KMS-11 (cell line): Measurements from ENCODE around the gene STK24.

Experiments
- H2AFZ ChIP-seq: fragments of 200-600 bp; sonication (generic); 2 replicates; pipeline ENCODE4 v1.6.1; 2016; ENCODE audit warnings: antibody characterized with exemption, mixed run types, low read depth
- H3K27ac ChIP-seq: fragments of 200-600 bp; sonication (generic); 2 replicates; pipeline ENCODE4 v1.6.1; 2016; ENCODE audit warnings: mild to moderate bottlenecking, mixed run types
- H3K27me3 ChIP-seq: fragments of 200-600 bp; sonication (generic); 2 replicates; pipeline ENCODE4 v1.6.1; 2017; ENCODE audit warnings: mild to moderate bottlenecking, low read depth, mixed run types, moderate library complexity; ENCODE audit not compliant: insufficient read depth
- H3K36me3 ChIP-seq: fragments of 200-600 bp; sonication (generic); 2 replicates; pipeline ENCODE4 v1.6.1; 2017; ENCODE audit warnings: mild to moderate bottlenecking, mixed run types; ENCODE audit not compliant: insufficient read depth
- H3K4me1 ChIP-seq: fragments of 200-600 bp; sonication (generic); 2 replicates; pipeline ENCODE4 v1.6.1; 2016; ENCODE audit warnings: mild to moderate bottlenecking, low read depth, mixed run types; ENCODE audit not compliant: poor library complexity, severe bottlenecking
- H3K4me2 ChIP-seq: fragments of 200-600 bp; sonication (generic); 2 replicates; pipeline ENCODE4 v1.7.0; 2016; ENCODE audit warnings: mild to moderate bottlenecking, mixed run types
- H3K4me3 ChIP-seq: fragments of 200-600 bp; sonication (generic); IDR thresholded peaks from 2 replicates; pipeline ENCODE4 v1.6.1; 2017; ENCODE audit warnings: low read depth, low read length, mixed read lengths; ENCODE audit not compliant: insufficient read depth
- H3K79me2 ChIP-seq: fragments of 200-600 bp; sonication (generic); 2 replicates; pipeline ENCODE4 v1.6.1; 2016; ENCODE audit warnings: low read depth, mixed run types; ENCODE audit not compliant: insufficient read depth
- H3K9ac ChIP-seq: fragments of 200-600 bp; sonication (generic); 2 replicates; pipeline ENCODE4 v1.6.1; 2016; ENCODE audit warnings: mild to moderate bottlenecking, mixed run types
- H4K20me1 ChIP-seq: fragments of 200-600 bp; sonication (generic); 2 replicates; pipeline ENCODE4 v1.6.1; 2016; ENCODE audit warnings: mild to moderate bottlenecking, mixed run types; ENCODE audit not compliant: insufficient read depth
- TF ChIP-seq, protein P1 (sequence below): fragments of 200-600 bp; sonication (generic); conservative IDR thresholded peaks from 2 replicates; pipeline ENCODE4 v1.6.1; 2017; ENCODE audit warnings: low read depth, mild to moderate bottlenecking, antibody characterized with exemption, low read length, moderate library complexity, mixed read lengths

STK24 gene

DNA sequence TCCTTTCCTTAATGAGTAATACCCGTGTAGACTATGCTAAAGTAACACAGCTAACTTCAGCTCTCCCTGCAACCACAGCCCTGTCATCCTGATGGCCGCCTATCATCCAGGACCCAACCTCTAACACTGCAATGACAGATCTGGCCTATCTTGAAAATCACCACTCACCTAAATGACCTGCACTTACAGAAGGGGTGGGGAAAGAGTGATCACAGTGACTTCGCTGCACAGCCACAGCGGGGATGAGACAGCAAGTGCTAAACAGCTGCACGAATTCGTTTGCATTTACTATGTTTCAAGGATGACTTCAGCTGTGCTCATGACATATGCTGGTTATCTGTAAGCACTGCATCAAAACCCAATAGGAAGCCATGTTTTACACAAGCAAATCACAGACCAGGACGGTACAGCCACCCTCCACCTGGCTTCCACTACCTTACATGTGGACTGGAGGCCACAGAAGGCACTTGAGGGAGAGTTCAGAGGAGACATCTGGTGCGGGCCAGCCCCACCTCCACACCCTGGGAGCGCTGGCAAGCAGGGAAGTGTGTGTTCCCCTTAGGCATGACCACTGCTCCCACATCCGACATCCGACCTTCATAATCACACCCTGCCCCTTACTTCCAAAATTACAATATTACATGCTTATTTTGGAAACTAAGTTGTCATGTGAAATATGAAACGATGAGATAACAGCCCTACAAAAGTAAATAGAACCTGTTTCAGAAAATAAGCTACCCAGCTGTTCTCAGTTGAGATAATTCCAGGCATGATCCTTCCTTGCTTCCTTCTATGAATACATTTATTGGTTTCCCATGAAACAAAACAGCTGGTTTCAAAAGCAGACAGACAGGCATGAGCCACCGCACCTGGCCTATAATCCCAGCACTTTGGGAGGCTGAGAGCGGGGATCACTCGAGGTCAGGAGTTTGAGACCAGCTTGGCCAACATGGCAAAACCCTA, 95.7 kb downstream of the STK24 start:
- peaks cover 52% of the 10 kb centered on the region for H3K4me1 ChIP-seq
- H3K79me2 ChIP-seq: peaks cover 26% of the 10 kb centered on the region; the same call in 1 of the 2 replicates
- H2AFZ ChIP-seq: no peak overlapping the region
- no peak overlapping the region for H3K9ac ChIP-seq
- H3K4me2 ChIP-seq: no peak overlapping the region
- no peak overlapping the region for H3K4me3 ChIP-seq
- H3K27me3 ChIP-seq: no peaks in the 10 kb centered on the region
- 0 out of 2 replicates have a peak, but pooled peaks cover 6% of the 10 kb centered on the region for H4K20me1 ChIP-seq
- TF ChIP-seq, protein P1, sequence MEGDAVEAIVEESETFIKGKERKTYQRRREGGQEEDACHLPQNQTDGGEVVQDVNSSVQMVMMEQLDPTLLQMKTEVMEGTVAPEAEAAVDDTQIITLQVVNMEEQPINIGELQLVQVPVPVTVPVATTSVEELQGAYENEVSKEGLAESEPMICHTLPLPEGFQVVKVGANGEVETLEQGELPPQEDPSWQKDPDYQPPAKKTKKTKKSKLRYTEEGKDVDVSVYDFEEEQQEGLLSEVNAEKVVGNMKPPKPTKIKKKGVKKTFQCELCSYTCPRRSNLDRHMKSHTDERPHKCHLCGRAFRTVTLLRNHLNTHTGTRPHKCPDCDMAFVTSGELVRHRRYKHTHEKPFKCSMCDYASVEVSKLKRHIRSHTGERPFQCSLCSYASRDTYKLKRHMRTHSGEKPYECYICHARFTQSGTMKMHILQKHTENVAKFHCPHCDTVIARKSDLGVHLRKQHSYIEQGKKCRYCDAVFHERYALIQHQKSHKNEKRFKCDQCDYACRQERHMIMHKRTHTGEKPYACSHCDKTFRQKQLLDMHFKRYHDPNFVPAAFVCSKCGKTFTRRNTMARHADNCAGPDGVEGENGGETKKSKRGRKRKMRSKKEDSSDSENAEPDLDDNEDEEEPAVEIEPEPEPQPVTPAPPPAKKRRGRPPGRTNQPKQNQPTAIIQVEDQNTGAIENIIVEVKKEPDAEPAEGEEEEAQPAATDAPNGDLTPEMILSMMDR: no peak
- no peaks in the 10 kb centered on the region for H3K36me3 ChIP-seq
- no peak overlapping the region for H3K27ac ChIP-seq

DNA sequence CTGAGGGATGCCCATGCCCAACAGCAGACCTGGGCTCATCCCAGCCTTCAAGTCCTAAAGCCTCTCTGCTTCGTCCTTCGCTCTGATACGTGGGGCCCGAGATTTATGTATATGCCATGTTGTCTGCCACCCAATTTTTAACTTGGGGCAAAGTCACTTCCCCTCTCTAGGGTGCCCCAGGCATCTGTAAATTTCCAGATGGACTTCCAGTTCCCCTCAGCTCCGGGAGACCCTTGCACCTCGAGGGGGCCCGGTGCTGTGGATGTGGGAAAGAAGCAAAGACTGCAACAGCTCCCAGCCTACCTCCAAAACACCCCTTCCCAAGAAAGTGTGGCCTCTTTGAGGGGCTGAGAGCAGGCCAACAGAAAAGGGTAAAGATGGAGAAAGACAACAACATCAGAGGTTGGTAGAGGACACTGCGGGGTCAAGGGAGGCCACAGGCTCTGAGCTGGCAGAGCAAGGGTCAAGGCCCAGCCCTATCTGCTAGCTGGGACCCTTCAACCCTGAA, 97.4 kb downstream of the STK24 start:
- Histone ChIP-seq H3K4me1 (peaks cover 39% of the 10 kb centered on the region), H3K4me2 (no peak overlapping the region), H3K27me3 (no peaks in the 10 kb centered on the region), H3K27ac (no peak overlapping the region), H4K20me1 (no peaks in the 10 kb centered on the region), H3K79me2 (peaks cover 13% of the 10 kb centered on the region; the same call in 1 of the 2 replicates), H2AFZ (no peak overlapping the region), H3K9ac (no peak overlapping the region), H3K36me3 (no peaks in the 10 kb centered on the region), H3K4me3 (no peak overlapping the region)
- TF ChIP-seq, protein P1: no peak

DNA sequence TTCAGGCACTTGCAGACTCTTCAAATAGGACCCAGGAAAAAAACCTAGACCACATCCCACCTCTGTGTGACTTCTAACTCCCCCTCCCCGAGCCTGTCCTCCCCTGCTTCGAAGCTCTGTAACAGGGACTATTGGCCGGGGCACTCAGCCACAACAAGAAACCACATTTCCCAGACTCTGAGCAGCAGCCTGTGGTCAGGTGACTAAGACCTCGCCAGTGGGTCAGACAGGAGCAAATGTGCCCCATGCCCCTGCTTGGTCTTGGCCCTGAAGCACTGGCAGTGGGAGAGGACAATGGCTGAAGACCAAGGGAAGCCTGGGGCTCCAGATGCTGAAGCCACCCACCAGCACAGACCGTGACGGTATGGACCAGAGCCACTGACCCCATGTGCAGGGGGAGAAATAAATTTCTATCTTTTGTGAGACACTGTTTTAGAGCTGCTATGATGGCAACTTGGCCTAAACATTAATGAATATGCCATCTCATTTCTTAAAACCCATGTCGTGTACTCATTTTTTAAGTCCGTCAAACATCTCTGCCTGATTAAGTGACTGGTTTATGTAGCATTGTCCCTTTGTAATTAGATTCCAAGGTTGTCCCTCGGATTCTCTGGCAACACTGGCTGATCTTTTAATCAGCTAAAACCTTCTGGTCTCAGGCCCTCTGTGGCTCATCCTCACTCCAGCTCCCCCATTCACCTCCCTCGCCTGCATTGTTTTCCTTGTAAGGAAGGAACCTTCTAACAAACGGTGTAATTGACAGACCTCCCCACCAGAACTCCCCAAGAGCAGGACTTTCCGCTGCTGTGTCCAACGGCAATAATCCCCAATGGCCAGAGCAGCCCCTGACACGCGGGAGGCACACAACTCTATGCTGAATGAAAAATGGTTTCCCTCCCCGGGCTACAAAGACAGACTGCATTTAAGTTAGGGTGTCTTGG, 98.4 kb downstream of the STK24 start:
- peaks cover 4% of the 10 kb centered on the region; the same call in 1 of the 2 replicates for H3K79me2 ChIP-seq
- no peaks in the 10 kb centered on the region for H4K20me1 ChIP-seq
- TF ChIP-seq, protein P1: no peak
- no peaks in the 10 kb centered on the region for H3K36me3 ChIP-seq
- H2AFZ ChIP-seq: no peak overlapping the region
- no peak overlapping the region for H3K27ac ChIP-seq
- H3K4me2 ChIP-seq: no peak overlapping the region
- peaks cover 28% of the 10 kb centered on the region for H3K4me1 ChIP-seq
- no peak overlapping the region for H3K9ac ChIP-seq
- no peaks in the 10 kb centered on the region for H3K27me3 ChIP-seq
- no peak overlapping the region for H3K4me3 ChIP-seq

DNA sequence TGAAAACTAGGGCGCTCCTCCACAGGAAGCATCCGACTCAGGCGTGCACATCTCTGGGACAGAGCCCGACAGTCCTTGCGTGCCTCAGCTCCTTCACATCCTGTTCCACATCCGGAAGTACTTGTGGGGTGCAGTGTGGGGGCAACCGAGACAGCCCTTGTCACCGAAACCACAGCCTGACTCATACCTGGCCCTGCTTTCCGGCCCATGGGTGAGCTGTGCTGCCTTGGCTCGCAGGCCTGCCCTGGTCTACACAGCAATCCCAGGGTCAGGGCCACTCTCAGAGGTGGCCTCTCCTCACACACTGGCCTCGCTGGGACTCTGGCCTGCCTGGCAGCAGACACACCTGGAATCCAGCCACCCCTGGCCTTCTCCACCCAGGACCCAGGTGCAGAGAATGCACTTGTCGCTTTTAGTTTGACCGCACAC, 100.4 kb downstream of the STK24 start:
- Histone ChIP-seq H3K79me2 (0 out of 2 replicates have a peak, but pooled peaks cover 3% of the 10 kb centered on the region), H4K20me1 (no peaks in the 10 kb centered on the region; the same call in 1 of the 2 replicates), H3K4me3 (no peak overlapping the region), H3K9ac (no peak overlapping the region), H3K4me1 (peaks cover 21% of the 10 kb centered on the region), H3K27ac (no peak overlapping the region), H3K4me2 (no peak overlapping the region), H3K27me3 (no peaks in the 10 kb centered on the region), H3K36me3 (no peaks in the 10 kb centered on the region), H2AFZ (no peak overlapping the region)
- TF ChIP-seq, protein P1: no peak
